GM19397 (cell line): ENCODE results near the gene ZNF205.
"Not testable (repeated sequence)": the region's sequence is repeated elsewhere in the genome, so short reads cannot be mapped to it uniquely, and the experiment has no call there.

Source experiments
- ATAC-seq: cut with Tn5 transposase; IDR thresholded peaks from one replicate; pipeline ENCODE4 v1.9.1; 2021; ENCODE audit warnings: mild to moderate bottlenecking, moderate library complexity; ENCODE audit not compliant: unreplicated experiment

ZNF205 gene

DNA sequence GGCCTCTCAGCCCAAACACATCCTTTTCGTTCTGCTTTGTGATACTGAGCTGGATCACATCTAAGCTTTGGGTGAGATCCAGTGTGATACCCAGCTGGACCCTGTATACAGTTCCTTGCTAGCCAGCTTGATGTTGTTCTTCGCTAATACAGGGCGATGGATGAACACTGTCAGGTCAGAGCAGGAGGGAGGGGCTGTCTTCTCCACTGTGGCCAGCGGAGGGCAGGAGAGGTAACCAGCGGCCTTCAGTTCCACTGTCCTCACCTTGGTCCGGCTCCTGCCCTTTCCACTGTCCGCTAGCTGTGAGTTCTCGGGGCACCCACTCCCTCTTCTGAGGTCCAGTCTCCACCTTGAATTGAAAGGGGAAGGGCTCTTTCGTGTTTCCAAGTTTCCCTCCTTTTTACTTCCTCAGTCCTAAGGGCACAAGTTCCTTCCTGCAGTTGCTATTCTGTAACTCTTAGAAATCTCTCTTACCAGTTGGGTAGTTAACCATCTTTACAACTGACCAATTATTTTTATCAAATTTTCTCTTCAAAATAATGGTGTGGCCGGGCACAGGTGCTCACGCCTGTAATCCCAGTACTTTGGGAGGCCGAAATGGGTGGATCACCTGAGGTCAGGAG is 19.5 kb downstream of the ZNF205 start:
- no peak for ATAC-seq

DNA sequence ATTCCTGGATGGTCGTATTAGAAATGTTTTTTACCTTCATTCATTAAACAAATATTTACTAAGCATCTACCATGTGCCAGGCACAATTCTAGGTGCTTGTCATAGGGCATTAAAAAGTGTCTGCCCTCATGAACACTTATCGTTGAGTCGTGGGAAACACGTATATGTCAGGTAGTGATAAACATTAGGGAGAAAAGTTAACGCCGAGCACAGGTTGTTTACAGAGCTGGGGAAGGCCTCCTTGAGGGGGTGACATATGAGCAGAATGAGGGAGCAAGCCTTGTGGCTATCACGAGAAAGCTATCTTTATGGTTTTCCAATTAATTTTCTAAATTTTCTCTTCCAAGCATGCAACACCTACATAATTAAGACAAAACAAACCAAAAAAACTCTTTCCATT is 21.5 kb downstream of the ZNF205 start:
- no peak for ATAC-seq

DNA sequence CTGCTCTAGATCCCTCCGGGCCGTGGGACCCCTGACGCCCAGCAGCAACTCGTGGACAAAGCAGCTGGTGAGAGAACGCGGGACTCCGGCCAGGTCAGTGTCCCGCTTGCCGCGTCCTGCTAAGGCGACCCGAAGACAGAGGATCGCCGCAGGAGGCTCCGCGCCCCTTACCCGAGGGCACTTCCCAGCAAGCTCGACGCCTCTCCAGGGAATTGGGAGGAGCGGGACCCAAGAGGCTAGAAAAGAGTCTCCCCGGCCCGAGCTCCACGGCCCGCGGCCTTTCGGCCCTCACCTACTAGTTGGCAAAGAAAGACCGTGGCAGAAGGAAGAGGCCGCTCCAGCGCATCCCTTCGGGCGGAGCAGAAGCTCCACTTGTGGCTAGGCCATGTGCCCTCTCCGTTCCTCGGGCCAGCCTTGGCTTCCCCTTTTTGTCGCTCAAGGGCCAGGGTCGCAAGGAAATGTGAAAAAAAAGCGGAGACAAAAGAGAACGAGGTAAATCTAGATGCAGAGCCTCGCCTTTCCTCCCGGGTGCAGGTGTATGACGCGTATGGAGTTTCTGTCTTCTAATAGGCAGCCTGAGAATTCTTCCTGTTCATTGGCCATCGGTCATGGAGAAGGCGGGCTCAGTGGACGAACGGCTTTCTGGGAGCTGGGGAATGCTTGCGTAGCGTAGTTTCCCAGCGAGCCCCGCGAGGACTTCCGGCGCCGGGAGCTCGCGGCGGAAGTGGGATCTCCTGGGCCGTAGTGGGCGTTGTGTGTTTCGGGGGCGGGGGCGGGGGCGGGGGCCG is 22.1 kb downstream of the ZNF205 start, which contains the start of gene ZNF213:
TSS of gene ZNF213 (plus strand) at position 692 of the 788 bp plus-strand sequence. CDS start 2,252 bp downstream, outside the sequence.
- peak; percentile 87 for ATAC-seq

DNA sequence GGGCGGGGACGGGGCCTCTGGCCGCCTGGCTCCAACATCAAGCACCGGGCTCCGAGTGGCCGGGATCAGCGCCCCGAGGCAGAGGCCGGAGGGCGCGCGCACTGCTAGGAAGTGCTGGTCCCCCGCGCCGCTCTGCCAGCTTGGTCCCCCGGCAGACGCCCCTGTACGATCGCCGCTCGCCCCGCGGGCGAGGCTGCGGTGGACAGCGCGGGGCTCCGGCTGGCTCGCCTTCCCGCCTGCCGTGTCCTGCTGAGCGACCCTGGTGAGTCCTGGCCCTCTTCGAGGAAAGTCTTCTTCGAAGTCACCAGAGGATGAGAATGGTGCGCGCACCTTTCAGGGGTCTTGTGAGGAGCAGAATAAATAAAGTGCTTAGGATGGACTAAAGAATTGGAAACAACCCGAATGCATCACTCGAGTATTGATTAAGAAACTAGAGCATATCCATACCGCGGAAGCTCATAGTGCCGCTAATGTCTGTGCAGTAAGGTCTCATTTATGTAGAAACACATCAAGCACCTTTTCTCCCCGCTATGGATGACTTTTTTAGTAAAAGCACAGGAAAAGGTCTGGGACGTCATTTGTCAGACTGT is 22.8 kb downstream of the ZNF205 start:
- no peak for ATAC-seq

DNA sequence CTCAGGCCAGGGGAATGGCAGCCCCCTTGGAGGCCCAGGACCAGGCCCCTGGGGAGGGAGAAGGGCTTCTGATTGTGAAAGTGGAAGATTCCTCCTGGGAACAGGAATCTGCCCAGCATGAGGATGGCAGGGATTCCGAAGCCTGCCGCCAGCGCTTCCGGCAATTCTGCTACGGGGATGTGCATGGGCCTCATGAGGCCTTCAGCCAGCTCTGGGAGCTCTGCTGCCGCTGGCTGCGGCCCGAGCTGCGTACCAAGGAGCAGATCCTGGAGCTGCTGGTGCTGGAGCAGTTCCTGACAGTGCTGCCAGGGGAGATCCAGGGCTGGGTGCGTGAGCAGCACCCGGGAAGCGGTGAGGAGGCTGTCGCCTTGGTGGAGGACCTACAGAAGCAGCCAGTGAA is 24.9 kb downstream of the ZNF205 start:
- no peak for ATAC-seq

DNA sequence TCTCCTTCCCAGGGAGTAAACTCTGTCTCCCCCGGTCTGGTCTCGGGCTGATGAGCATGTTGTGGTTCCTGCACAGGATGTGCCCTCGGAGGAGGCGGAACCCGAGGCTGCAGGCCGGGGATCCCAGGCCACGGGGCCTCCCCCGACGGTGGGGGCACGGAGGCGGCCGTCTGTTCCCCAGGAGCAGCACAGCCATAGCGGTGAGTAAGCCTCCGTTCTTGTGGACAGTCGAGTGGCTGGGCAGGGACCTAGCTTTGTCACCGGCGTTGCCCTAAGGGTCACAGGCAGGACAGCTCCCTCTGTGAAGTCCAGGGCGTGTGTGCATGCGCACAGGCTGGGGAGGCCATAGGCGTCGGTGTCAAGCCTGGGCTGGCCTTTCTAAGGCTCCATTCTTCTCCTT is 26.0 kb downstream of the ZNF205 start:
- ATAC-seq = no peak

DNA sequence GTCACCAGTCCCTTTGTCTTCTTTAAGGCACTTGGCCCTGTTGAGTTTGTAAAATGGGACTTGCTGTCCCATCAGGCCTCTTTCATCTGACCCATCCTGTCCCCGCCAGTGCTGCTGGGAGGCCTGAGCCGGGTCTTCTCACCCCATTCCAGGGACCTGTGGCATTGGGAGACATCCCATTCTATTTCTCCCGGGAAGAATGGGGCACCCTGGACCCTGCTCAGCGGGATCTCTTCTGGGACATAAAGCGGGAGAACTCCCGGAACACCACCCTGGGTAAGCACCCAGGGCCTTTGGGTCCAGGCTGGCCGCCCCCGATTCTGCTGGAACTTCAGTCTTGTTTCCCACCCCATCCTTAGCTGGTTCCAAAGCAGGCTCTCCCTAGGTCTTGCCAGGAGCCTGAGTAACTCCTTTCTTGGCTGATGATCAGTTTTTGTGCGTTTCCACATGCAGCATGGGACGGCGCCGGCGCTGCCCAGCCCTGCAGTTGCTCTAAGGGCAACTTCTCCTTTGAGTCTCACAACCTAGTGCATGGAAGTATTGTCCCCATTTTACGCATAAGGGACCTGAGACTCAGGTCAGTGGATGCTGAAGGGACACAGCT is 26.5 kb downstream of the ZNF205 start:
- ATAC-seq = no peak

DNA sequence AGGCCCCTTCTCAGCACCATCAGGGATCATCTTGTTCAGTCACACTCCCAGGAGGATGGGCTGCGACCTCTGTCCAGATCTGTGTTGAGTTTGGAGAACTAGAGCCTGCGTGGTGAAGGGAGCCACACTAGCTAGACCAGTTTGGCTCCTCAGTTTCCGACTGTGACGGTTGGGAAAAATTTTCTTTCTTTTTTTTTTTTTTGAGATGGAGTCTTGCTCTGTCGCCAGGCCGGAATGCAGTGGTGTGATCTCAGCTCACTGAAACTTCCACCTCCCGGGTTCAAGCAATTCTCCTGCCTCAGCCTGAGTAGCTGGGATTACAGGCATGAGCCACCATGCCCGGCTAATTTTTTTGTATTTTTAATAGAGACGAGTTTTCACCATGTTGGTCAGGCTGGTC is 27.2 kb downstream of the ZNF205 start:
- not testable (repeated sequence) for ATAC-seq

DNA sequence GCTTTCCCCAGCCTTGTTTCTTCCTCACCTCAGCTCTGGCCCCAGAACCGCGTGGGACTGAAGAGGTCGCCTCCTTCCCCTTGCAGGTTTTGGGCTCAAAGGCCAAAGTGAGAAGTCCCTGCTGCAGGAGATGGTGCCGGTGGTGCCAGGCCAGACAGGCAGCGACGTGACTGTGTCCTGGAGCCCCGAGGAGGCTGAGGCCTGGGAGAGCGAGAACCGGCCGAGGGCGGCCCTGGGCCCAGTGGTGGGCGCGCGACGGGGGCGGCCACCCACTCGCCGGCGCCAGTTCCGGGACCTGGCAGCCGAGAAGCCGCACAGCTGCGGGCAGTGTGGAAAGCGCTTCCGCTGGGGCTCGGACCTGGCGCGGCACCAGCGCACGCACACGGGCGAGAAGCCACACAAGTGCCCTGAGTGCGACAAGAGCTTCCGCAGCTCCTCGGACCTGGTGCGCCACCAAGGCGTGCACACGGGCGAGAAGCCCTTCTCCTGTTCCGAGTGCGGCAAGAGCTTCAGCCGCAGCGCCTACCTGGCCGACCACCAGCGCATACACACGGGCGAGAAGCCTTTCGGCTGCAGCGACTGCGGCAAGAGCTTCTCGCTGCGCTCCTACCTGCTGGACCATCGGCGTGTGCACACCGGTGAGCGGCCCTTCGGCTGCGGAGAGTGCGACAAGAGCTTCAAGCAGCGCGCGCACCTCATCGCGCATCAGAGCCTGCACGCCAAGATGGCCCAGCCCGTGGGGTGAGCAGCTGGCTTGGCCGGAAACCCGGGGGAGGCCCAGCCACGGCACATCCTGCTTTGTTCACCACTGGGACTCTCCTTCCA is 28.4 kb downstream of the ZNF205 start:
- no peak for ATAC-seq

DNA sequence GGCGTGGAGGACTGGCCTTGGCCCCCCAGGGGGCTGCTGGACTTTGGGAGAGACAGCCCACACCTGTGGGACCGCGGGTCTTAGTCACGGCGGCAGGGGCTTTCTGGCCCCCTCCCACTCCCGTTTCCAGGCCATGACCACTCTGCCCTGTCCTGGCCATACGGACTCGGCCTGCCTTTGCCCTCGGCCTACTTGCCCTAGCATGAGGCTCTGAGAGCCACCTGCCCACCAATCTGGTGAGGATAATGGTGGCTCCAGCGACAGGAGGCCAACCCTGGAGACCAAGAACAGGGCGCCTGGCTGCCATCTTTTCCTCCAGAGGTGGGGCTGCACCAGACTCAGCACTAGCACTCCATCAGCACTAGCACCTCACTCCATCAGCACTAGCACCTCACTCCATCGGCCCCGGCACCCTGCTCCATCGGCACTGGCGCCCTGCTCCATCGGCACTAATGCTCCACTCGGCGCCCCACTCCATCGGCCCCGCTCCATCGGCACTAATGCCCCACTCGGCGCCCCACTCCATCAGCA is 29.5 kb downstream of the ZNF205 start:
- ATAC-seq = no peak

DNA sequence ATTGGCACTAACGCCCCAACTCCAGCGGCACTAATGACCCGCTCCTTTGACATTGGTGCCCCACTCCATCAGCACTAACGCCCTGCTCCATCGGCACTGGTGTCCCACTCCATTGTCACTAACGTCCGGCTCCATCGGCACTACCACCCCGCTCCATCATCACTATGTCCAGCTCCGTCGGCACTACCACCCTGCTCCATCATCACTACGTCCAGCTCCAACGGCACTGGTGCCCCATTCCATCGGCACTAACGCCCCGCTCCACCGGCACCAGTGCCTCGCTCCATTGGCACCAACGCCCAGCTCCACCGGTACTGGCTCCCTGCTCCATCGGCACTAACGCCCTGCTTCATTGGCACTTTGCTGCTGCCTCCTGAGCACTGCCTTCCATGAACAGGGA is 29.9 kb downstream of the ZNF205 start:
- ATAC-seq = no peak

DNA sequence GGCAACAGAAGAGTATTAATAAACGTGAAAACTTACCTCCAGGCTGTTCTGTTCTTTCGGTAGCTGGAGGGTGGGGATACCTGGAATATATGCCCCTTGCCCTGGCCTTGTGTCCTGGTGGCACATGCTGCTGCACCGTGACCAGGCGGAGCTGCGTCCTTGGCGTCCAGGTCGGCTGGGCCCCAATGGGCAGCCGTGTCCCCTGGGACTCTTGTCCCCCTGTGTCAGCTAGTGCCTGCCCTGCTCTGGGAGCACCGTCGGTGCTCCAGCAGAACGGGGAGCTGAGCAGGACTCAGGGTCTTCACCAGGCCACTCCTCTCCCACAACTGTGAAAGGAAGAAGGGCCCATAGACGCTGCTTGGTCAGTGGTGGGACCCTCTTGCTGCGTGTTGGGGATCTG is 30.4 kb downstream of the ZNF205 start:
- no peak for ATAC-seq

DNA sequence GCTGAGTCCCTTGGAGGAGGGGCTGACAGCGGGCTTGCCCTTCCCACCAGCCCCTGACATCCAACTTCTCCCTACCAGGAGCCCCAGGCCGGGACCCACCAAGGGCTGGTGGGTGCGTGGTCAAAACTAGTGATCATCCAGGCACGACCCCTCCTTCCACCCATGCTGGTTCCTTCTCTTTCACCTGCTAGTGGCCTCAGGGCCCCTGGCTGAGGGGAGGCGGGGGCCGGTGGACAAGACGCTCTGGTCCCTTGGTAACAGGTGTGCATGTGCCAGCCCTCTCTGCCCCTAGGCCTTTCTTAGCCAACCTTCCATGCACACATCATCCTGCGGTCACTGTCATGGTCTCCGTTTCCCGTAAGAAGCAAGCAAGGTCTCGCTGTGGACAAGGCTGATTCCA is 30.8 kb downstream of the ZNF205 start:
- no peak for ATAC-seq

DNA sequence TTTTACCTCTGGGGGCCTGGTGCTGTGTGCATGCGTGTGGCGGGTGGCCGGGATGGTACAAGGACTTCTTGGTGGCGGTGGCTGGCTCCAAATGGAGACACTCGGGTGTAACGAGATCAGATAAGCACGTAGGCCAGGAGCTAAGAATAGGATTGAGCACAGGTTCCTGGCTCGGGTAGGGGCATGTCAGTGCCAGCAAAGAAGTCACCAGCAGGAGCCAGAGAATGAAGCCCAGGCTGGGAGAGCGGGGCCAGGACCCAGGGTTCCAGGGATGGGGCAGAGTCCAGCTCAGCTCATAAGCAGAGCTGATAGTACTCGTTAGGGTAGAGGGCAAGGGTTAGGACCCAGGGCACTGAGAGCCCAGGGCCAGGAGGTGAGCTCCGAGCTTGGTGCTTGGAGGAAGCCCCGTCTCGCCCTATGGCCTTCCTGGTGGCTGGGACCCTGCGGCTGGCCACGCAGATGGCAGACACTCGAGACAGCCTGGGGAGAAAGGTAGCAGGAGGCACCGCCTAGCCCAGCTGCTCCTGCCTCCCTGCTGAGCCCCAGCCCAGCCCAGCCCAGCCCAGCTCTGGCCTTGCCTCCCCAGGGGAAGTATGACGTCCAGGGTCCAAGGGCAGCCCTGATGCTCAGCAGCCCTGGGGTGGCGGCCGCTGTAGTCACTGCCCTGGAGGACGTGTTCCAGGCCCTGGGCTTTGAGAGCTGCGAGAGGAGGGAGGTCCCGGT is 31.4 kb downstream of the ZNF205 start:
- no peak for ATAC-seq

DNA sequence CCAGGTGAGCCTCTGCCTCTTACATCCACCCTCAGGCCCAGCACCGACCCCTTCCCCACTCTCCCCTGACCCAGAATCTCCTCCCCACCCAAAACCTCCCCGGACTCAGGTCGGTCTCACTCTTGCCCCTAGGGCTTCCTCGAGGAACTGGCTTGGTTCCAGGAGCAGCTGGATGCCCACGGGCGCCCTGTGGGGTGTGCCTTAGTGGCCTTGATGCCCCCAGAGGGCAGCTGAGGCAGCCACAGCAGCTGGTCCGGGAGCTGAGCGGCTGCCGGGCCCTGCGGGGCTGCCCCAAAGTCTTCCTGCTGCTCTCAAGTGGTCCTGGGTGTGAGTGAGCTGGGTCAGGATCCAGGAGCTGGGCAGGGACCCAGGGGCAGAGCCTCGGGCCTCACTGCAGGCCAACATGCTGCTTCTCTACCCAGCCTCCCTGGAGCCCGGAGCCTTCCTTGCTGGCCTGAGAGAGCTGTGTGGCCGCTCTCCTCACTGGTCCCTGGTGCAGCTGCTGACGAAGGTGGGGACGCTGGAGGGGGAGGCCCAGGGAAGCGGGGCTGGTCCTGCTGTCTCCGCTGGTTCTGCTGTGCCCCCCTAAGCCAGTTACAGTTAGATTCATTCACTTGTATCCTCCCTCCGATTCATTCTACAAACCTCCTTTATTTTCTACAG is 32.1 kb downstream of the ZNF205 start:
- no peak for ATAC-seq

DNA sequence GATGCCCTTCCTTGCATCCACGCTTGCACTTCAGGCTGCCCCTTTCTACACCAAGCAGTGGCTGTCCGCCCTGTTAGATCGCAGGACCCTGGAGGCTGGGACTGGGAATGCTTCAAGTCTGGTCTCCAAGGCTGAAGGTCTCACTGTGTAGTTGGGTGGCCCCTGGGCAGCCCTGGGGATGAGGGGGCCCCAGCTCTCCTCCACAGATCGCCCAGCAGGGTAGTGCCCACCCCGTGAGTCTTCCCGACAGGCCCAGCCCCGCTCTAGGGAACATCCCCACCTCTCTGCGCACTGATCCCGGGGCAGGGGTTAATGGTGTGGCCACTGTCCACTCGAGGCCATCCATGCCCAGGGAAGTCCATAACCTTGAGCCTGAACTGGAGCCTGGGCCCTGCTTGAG is 32.8 kb downstream of the ZNF205 start:
- ATAC-seq = no peak

DNA sequence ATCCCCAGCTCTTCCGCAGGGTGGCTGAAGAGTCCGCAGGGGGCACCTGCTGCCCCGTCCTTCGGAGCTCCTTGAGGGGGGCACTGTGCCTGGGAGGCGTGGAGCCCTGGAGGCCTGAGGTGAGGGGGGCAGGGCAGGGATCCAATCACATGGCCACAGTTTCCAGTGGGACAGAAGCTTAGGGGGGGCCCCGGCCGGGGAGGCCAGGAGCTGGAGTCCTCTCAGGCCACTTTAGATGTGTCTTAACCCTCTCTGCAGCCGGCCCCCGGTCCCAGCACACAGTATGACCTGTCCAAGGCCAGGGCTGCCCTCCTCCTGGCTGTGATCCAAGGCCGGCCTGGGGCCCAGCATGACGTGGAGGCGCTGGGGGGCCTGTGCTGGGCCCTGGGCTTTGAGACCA is 33.3 kb downstream of the ZNF205 start:
- ATAC-seq = no peak

DNA sequence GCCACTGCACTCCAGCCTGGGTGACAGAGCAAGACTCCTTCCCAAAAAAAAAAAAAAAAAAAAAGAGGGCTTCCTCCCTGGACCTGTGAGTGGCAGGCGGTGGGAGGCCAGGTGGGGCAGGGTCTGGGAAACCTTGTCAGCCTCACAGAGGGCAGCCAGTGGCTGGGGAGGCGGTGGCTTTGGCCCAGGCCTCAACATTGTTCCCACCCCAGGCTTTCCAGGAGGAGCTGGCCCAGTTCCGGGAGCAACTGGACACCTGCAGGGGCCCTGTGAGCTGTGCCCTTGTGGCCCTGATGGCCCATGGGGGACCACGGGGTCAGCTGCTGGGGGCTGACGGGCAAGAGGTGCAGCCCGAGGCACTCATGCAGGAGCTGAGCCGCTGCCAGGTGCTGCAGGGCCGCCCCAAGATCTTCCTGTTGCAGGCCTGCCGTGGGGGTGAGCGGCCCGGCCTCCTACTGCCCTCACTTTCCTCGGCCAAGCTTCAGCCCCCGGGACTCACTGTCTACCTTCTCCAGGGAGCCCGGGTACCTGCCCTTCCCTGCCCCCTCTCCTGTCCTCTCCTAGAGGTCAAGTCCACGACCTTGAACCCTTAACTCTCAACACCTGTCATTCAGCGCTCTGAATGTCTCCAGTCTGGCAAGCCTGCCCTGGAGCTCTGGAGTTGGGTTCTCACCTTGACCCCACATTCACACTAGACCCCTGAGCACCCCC is 34.8 kb downstream of the ZNF205 start:
- no peak for ATAC-seq

DNA sequence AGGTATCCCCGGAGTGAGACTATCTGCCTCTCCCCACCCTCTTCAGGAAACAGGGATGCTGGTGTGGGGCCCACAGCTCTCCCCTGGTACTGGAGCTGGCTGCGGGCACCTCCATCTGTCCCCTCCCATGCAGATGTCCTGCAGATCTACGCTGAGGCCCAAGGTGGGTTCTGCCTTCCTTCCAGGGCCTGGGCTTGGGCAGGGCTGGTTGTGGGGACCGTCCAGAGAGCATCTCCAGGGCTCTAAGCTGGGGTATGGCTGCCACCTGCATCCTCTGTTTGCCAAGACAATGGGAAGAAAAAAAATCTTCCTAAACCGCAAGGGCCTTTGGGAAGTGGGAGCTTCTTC is 35.3 kb downstream of the ZNF205 start:
- no peak for ATAC-seq
